ENCODE results near the gene CYP3A5. TPM values are rescaled to one million over a fixed set of nuclear protein-coding genes. Genes with fewer than 3 reads are reported as not detected.
"Not testable (repeated sequence)": the region's sequence is repeated elsewhere in the genome, so short reads cannot be mapped to it uniquely, and the experiment has no call there.

Gene CYP3A5
- total RNA-seq, 1 donor from 2014 or later, result 0.07 TPM

DNA sequence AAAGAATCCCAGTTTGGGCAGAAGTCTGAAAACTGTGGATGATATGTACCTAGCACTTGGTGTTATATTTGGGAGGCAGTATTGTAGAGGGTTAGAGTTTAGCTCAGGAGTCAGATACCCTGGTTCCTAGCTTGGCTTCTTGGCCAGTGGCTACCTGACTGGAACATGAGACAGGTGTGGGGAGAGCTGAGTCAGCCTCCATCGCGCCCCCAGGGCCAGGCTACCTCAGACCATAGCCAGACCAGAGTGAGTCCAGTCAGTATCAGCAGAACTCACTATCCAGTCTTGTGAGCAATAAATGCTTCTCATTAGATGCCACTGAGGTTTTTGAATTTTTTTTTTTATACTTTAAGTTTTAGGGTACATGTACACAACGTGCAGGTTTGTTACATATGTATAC, 26.0 kb downstream of the CYP3A5 start:
- H3K4me1 ChIP-seq (ENCODE audit: insufficient read depth, low read length), result no peaks in the 10 kb centered on the region
- no peaks in the 10 kb centered on the region for H3K9me3 ChIP-seq (ENCODE audit: insufficient read depth, low read depth, low read length)
- FAIRE-seq, result no peak
- H4K20me1 ChIP-seq (ENCODE audit: insufficient read depth, low read length), result no peaks in the 10 kb centered on the region
- no peak overlapping the region for H3K4me2 ChIP-seq (ENCODE audit: low read length)
- Mint-ChIP-seq H3K36me3 (ENCODE audit: low read depth, unreplicated experiment) (peaks cover 7% of the 10 kb centered on the region), H3K4me1 (ENCODE audit: low read depth, unreplicated experiment) (peaks cover 2% of the 10 kb centered on the region), H3K9me3 (ENCODE audit: unreplicated experiment) (no peaks in the 10 kb centered on the region), H3K4me3 (ENCODE audit: unreplicated experiment) (no peak overlapping the region), H3K27ac (ENCODE audit: unreplicated experiment) (no peak overlapping the region), H3K27me3 (ENCODE audit: low read depth, unreplicated experiment) (no peaks in the 10 kb centered on the region)
- no peak for TF ChIP-seq EZH2 (IDR thresholded peaks at IDR 0.05; ENCODE audit: insufficient read depth, low read length)
- no peak for TF ChIP-seq CTCF (IDR thresholded peaks at IDR 0.05; ENCODE audit: insufficient read depth, low read depth, low read length)
- DNase-seq (ENCODE audit: low read depth), result no peak
- no peak overlapping the region for H2AFZ ChIP-seq (ENCODE audit: low read depth, low read length)
- H3K27ac ChIP-seq (ENCODE audit: low read depth, low read length), result no peak overlapping the region
- no peak overlapping the region for H3K9ac ChIP-seq (ENCODE audit: low read length)
- no peaks in the 10 kb centered on the region for H3K36me3 ChIP-seq (ENCODE audit: insufficient read depth, low read length)
- H3K27me3 ChIP-seq (ENCODE audit: insufficient read depth, low read length), result no peaks in the 10 kb centered on the region
- H3K79me2 ChIP-seq (ENCODE audit: insufficient read depth, low read length), result no peaks in the 10 kb centered on the region
- H3K4me3 ChIP-seq (ENCODE audit: insufficient read depth, low read depth, low read length), result no peak overlapping the region

- H3K9me3 Mint-ChIP-seq (ENCODE audit: unreplicated experiment); H3K36me3 Mint-ChIP-seq (ENCODE audit: low read depth, unreplicated experiment); H3K4me1 Mint-ChIP-seq (ENCODE audit: low read depth, unreplicated experiment); H3K4me3 Mint-ChIP-seq (ENCODE audit: unreplicated experiment); H3K4me3 ChIP-seq (ENCODE audit: insufficient read depth, low read depth, low read length); H3K4me2 ChIP-seq (ENCODE audit: low read length); H3K27me3 Mint-ChIP-seq (ENCODE audit: low read depth, unreplicated experiment); H3K27me3 ChIP-seq (ENCODE audit: insufficient read depth, low read length); DNase-seq (ENCODE audit: low read depth); H3K79me2 ChIP-seq (ENCODE audit: insufficient read depth, low read length); H3K4me1 ChIP-seq (ENCODE audit: insufficient read depth, low read length); H3K9me3 ChIP-seq (ENCODE audit: insufficient read depth, low read depth, low read length); H3K27ac ChIP-seq (ENCODE audit: low read depth, low read length); H3K9ac ChIP-seq (ENCODE audit: low read length); H2AFZ ChIP-seq (ENCODE audit: low read depth, low read length); H3K36me3 ChIP-seq (ENCODE audit: insufficient read depth, low read length); H3K27ac Mint-ChIP-seq (ENCODE audit: unreplicated experiment); FAIRE-seq; H4K20me1 ChIP-seq (ENCODE audit: insufficient read depth, low read length): not testable (repeated sequence)
These were observed 26.5 kb downstream of the CYP3A5 start for GRCh38 chr7:99653269-99653668.

DNA sequence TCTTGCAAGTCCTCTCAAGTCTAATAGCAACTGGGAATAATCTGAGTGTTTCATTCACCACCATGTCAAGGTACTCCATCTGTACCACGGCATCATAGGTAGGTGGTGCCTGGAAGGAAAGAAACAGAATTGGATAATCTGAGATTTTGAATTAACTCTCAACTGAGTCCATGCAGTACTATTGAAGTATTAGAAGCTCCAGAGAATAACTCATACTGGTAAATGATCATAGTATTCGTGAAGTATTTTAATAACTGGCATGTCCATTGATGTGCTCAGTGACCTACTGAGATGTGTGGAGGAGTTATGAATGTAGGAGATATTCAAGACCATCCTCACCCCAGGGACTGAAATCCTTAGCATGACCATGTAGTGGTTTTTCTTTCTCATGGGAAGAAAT, 27.1 kb downstream of the CYP3A5 start:
- Histone ChIP-seq H3K36me3 (ENCODE audit: insufficient read depth, low read length) (no peaks in the 10 kb centered on the region), H3K9ac (ENCODE audit: low read length) (no peak overlapping the region), H3K4me1 (ENCODE audit: insufficient read depth, low read length) (no peaks in the 10 kb centered on the region), H2AFZ (ENCODE audit: low read depth, low read length) (no peak overlapping the region), H3K9me3 (ENCODE audit: insufficient read depth, low read depth, low read length) (no peaks in the 10 kb centered on the region), H3K27me3 (ENCODE audit: insufficient read depth, low read length) (no peaks in the 10 kb centered on the region), H3K4me3 (ENCODE audit: insufficient read depth, low read depth, low read length) (no peak overlapping the region), H3K27ac (ENCODE audit: low read depth, low read length) (no peak overlapping the region), H3K4me2 (ENCODE audit: low read length) (no peak overlapping the region), H3K79me2 (ENCODE audit: insufficient read depth, low read length) (no peaks in the 10 kb centered on the region), H4K20me1 (ENCODE audit: insufficient read depth, low read length) (no peaks in the 10 kb centered on the region)
- H3K27ac Mint-ChIP-seq (ENCODE audit: unreplicated experiment), result no peak overlapping the region
- H3K36me3 Mint-ChIP-seq (ENCODE audit: low read depth, unreplicated experiment), result peaks cover 4% of the 10 kb centered on the region
- no peak overlapping the region for H3K4me3 Mint-ChIP-seq (ENCODE audit: unreplicated experiment)
- no peak for DNase-seq (ENCODE audit: low read depth)
- no peaks in the 10 kb centered on the region for H3K27me3 Mint-ChIP-seq (ENCODE audit: low read depth, unreplicated experiment)
- no peak for FAIRE-seq
- no peaks in the 10 kb centered on the region for H3K9me3 Mint-ChIP-seq (ENCODE audit: unreplicated experiment)
- TF ChIP-seq EZH2 (IDR thresholded peaks at IDR 0.05; ENCODE audit: insufficient read depth, low read length), result no peak
- no peak for TF ChIP-seq CTCF (IDR thresholded peaks at IDR 0.05; ENCODE audit: insufficient read depth, low read depth, low read length)
- H3K4me1 Mint-ChIP-seq (ENCODE audit: low read depth, unreplicated experiment), result peaks cover 3% of the 10 kb centered on the region
